ENCODE results near the gene CTNND2.

Gene CTNND2

GRCh38 chr5:11334404-11334803, 569.8 kb downstream of the CTNND2 start:
- no peaks in the 10 kb centered on the region for H3K79me2 ChIP-seq (ENCODE audit: insufficient read depth, low read depth)
- TF ChIP-seq CTCF (conservative IDR thresholded peaks at IDR 0.05; ENCODE audit: low read depth, low read length): no peak
- no peaks in the 10 kb centered on the region for H3K27me3 ChIP-seq (ENCODE audit: insufficient read depth, low read depth)
- no peak overlapping the region for H3K4me2 ChIP-seq
- H3K36me3 ChIP-seq (ENCODE audit: insufficient read depth): no peaks in the 10 kb centered on the region
- no peak overlapping the region for H3K27ac ChIP-seq
- H4K20me1 ChIP-seq (ENCODE audit: insufficient read depth): no peaks in the 10 kb centered on the region
- H3K9ac ChIP-seq: no peak overlapping the region
- H3K4me1 ChIP-seq (ENCODE audit: low read depth, poor library complexity, severe bottlenecking): no peaks in the 10 kb centered on the region
- no peak overlapping the region for H3K4me3 ChIP-seq (IDR thresholded peaks at IDR 0.05; ENCODE audit: insufficient read depth, low read depth, low read length)
- no peak overlapping the region for H2AFZ ChIP-seq (ENCODE audit: low read depth)

- H3K4me3 ChIP-seq (IDR thresholded peaks at IDR 0.05; ENCODE audit: insufficient read depth, low read depth, low read length): no peak overlapping the region
- H3K79me2 ChIP-seq (ENCODE audit: insufficient read depth, low read depth): no peaks in the 10 kb centered on the region
- no peak overlapping the region for H3K27ac ChIP-seq
- H3K36me3 ChIP-seq (ENCODE audit: insufficient read depth): no peaks in the 10 kb centered on the region
- H3K4me2 ChIP-seq: no peak overlapping the region
- no peak overlapping the region for H2AFZ ChIP-seq (ENCODE audit: low read depth)
- H3K9ac ChIP-seq: no peak overlapping the region
- TF ChIP-seq CTCF (conservative IDR thresholded peaks at IDR 0.05; ENCODE audit: low read depth, low read length): no peak
- H3K4me1 ChIP-seq (ENCODE audit: low read depth, poor library complexity, severe bottlenecking): peaks cover 3% of the 10 kb centered on the region
- H3K27me3 ChIP-seq (ENCODE audit: insufficient read depth, low read depth): no peaks in the 10 kb centered on the region
- H4K20me1 ChIP-seq (ENCODE audit: insufficient read depth): no peaks in the 10 kb centered on the region
Observed at GRCh38 chr5:11329679-11330078, 574.6 kb downstream of the CTNND2 start.

- no peak overlapping the region for H3K4me2 ChIP-seq
- H3K79me2 ChIP-seq (ENCODE audit: insufficient read depth, low read depth): no peaks in the 10 kb centered on the region
- no peak overlapping the region for H3K9ac ChIP-seq
- TF ChIP-seq CTCF (conservative IDR thresholded peaks at IDR 0.05; ENCODE audit: low read depth, low read length): no peak
- no peak overlapping the region for H3K27ac ChIP-seq
- H3K36me3 ChIP-seq (ENCODE audit: insufficient read depth): no peaks in the 10 kb centered on the region
- no peak overlapping the region for H2AFZ ChIP-seq (ENCODE audit: low read depth)
- no peak overlapping the region for H3K4me3 ChIP-seq (IDR thresholded peaks at IDR 0.05; ENCODE audit: insufficient read depth, low read depth, low read length)
- H3K4me1 ChIP-seq (ENCODE audit: low read depth, poor library complexity, severe bottlenecking): peaks cover 22% of the 10 kb centered on the region
- no peaks in the 10 kb centered on the region for H4K20me1 ChIP-seq (ENCODE audit: insufficient read depth)
- H3K27me3 ChIP-seq (ENCODE audit: insufficient read depth, low read depth): no peaks in the 10 kb centered on the region
Observed at GRCh38 chr5:11324521-11325289, 579.5 kb downstream of the CTNND2 start.

GRCh38 chr5:11323761-11324160, 580.5 kb downstream of the CTNND2 start:
- Histone ChIP-seq H2AFZ (ENCODE audit: low read depth) (no peak overlapping the region), H3K79me2 (ENCODE audit: insufficient read depth, low read depth) (no peaks in the 10 kb centered on the region), H3K36me3 (ENCODE audit: insufficient read depth) (no peaks in the 10 kb centered on the region), H3K27me3 (ENCODE audit: insufficient read depth, low read depth) (no peaks in the 10 kb centered on the region), H4K20me1 (ENCODE audit: insufficient read depth) (no peaks in the 10 kb centered on the region), H3K4me3 (IDR thresholded peaks at IDR 0.05; ENCODE audit: insufficient read depth, low read depth, low read length) (no peak overlapping the region), H3K9ac (no peak overlapping the region), H3K4me1 (ENCODE audit: low read depth, poor library complexity, severe bottlenecking) (peaks cover 22% of the 10 kb centered on the region), H3K4me2 (no peak overlapping the region), H3K27ac (no peak overlapping the region)
- no peak for TF ChIP-seq CTCF (conservative IDR thresholded peaks at IDR 0.05; ENCODE audit: low read depth, low read length)

Measured in KMS-11 (cell line).